Measurements from ENCODE around the gene CHCHD6.

- TF ChIP-seq CTCF (IDR thresholded peaks at IDR 0.05; ENCODE audit: poor library complexity, severe bottlenecking) (no peak), REST (IDR thresholded peaks at IDR 0.05; ENCODE audit: borderline replicate concordance) (no peak), EP300 (conservative IDR thresholded peaks at IDR 0.05; ENCODE audit: poor library complexity, severe bottlenecking) (no peak), EZH2 (IDR thresholded peaks at IDR 0.05; ENCODE audit: borderline replicate concordance, insufficient read depth, low read length, poor library complexity, severe bottlenecking) (no peak)
Measured at GRCh38 chr3:126987596-126987995, 283.6 kb downstream of the CHCHD6 start.

All from neural cell (in vitro differentiated cells).